ENCODE results near the gene NDUFAB1.
A peak's percentile ranks its signal among the peaks of the same experiment; 100 is the strongest.
"Not testable (repeated sequence)": the region's sequence is repeated elsewhere in the genome, so short reads cannot be mapped to it uniquely, and the experiment has no call there.

Gene NDUFAB1

DNA sequence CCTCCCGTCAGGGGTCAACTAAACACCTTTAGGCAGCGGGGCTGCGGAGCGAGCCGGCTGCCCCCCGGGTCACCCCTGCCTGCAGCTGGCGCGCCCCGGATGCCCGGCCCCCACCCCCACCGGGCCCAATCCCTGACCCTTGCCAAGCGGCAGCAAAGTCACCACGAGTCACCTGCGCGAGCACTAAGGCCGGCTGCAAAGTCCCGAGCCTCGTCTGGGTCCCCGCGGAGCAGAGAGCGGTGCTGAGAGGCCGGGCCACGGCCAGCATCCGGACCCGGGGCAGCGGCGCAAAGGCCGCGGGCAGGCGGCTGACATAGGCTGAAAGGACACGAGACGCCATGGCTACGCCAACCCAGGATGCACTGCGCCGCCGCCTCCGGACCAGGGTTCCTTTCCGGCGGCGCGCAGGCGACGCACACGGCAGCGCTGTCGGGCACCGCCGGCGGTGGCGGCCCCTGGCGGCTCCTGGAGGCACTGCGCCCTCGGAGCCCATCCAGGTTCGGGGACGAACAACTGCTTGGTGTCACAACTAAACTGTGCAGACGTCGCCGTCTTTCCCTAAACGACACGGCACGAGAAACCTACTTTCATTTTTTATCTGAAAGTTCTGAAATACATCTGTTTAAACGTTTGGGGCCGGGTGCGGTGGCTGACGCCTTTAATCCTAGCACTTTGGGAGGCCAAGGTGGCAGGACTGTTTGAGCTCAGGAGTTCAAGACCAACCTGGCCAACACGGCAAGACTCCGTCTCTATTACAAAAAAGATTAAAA lies at the start of gene NDUFAB1:
Gene NDUFAB1 (minus strand): TSS at position 366 of the 770 bp plus-strand sequence. CDS start 26 bp downstream, at position 340.
- DNase-seq = peak; percentile 94

- no peak for DNase-seq
Observed at GRCh38 chr16:23642246-23642774, 46.2 kb upstream of the NDUFAB1 start.

DNA sequence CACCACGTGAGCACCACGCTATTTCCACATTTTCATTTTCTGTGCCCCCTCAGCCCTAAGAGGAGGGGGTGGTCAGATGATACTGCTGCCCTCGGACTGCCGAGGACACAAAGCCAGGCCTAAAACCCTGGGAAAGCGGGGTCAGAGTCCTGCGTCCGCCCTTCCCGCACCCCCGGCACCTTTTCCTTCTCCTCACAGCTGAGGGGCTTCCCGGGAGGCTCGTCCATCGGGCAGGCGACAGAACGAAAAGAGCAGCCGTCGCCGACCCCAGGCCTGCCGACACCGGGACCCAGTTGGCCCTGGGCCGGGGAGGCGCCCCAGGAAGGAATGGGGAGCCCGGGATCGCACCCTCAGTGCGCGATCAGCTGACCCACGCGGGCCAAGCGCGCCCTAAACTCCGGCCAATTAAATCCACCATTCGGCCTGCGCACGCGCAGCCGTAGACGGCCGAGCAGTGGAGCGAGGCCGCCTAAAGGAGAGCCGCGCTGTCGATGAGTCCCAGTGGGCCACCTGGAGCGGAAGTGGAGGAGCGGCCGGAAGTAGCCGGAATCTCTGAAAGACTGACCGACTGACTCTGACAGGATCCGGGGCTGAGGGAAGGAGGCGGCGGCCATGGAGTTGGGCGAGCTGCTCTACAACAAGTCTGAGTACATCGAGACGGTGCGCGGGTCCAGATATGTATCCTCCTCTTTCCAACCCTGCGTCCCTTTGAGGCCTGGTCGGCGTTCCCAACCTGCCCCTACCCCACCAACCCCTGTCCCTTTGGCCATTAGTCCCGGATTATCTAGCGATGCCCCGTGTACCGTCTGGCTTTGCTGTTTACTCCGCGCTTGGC lies 45.0 kb upstream of the NDUFAB1 start, which contains the start of the genes DCTN5 and PALB2:
Gene DCTN5 (plus strand): TSS at position 536 of the 835 bp plus-strand sequence. CDS start 77 bp downstream, at position 613.
Gene PALB2 (minus strand): TSS at position 380 of the 835 bp plus-strand sequence. CDS start 153 bp downstream, at position 227.
- DNase-seq = peak; percentile 93

GRCh38 chr16:23640615-23640930 lies 44.5 kb upstream of the NDUFAB1 start:
- peak; percentile 27 for DNase-seq

GRCh38 chr16:23635958-23636357 lies 39.8 kb upstream of the NDUFAB1 start:
- no peak for DNase-seq

GRCh38 chr16:23634461-23635036 lies 38.4 kb upstream of the NDUFAB1 start:
- DNase-seq = no peak

- DNase-seq = not testable (repeated sequence)
Observed at GRCh38 chr16:23631874-23632273, 35.8 kb upstream of the NDUFAB1 start.

DNA sequence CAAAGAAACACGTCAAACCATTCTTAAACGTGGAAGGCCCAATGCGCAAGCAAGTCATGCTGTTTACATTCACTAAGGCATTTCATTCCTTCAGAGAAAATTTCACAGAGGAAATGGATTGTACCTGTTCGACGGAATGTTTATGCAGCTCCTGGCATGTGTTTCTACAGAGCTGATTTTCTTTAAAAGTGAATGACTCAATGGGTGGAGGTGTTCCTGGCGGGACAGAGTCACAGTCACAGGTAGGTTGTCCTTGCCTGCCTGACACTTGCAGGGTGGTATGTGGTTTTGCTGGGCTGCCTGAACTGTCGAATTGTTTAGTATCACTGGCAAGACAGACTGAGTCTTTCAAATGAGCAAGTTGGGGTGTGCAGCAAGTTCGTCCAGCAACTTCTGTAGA lies 33.4 kb upstream of the NDUFAB1 start:
- no peak for DNase-seq

- DNase-seq = no peak
Observed at GRCh38 chr16:23624092-23624491, 28.0 kb upstream of the NDUFAB1 start.

DNA sequence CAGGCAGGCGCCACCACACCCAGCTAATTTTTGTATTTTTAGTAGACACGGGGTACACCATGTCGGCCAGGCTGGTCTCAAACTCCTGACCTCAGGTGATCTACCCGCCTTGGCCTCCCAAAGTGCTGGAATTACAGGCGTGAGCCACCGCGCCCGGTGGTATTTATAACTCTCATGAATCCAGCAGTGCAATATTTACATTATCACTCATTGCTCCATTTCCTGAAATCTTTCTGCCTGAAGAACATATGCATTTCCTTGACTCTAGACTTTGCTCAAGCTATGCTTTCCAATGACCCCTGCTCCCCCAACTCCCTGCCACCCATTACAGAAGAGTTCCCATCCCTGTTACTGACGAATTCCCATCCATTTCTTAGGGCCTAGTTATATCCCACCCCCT lies 19.7 kb upstream of the NDUFAB1 start:
- DNase-seq = no peak

DNA sequence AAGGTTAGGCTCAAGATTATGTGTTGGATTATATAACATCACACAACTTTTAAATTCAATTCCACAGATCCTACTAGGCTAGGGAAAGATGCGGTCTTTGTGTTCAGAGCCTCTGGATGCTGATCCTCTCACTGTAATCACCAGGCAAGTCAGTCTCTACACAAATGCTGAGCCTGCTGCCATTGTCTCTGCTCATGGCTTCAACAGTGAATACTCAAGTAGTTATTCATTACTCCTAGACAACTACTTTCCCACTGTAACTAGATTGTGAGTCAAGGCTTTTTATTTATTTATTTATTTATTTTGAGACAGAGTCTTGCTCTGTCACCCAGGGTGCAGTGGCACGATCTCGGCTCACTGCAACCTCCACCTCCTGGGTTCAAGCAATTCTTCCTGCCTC lies 15.8 kb upstream of the NDUFAB1 start:
- DNase-seq = no peak

- DNase-seq = not testable (repeated sequence)
Observed at GRCh38 chr16:23610905-23611304, 14.8 kb upstream of the NDUFAB1 start.

DNA sequence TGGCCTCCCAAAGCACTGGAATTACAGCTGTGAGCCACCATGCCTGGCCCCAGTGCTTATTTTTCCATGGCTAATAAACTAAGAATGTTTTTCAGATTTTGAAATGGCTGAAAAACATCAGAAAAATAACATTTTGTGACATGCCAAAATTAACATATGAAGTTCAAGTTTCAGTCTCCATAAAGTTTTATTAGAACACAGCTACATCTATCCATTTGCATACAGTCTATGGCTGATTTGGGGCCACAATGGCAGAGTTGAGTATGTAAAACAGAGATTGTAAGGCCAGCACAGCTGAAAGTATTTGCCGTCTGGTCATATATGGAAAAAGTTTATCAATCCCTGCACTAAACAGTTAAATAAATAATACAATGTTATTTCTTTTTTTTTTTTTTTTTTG lies 13.8 kb upstream of the NDUFAB1 start:
- DNase-seq = no peak

- DNase-seq = no peak
Observed at GRCh38 chr16:23608194-23608593, 12.1 kb upstream of the NDUFAB1 start.

GRCh38 chr16:23607726-23608125 lies 11.6 kb upstream of the NDUFAB1 start:
- DNase-seq = no peak

DNA sequence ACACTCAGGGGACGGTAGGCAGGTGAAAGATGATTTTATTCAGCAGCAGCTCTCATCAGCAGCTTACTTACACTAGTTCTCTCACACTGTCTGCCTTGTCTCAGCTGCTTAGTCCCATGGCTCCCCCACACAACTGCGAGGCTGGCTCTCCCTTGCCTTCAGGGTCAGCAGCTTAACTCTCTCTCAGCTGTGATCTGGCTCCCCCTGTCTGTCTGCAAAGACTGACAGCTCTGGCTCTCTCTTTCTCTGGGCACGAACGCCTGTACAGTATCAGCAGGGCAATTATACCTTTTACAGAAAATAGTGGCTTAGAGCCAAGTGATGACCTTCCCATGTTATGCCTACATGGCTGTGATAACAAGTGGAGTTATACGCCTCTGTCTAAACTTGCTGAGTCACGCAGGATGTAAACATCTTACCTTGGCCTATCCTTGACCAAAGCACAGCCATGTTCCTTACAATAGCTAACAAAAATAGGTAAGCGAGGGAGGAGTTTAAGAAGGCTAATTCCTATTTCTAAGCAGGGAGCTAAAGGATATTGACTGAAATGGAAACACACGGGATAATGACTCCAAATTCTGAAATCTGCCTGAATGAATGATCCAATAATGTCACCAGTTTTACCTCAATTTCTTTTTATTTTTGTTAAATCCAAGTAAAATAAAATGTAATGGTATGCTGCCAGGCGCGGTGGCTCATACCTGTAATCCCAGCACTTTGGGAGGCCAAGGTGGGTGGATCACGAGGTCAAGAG lies 1.1 kb upstream of the NDUFAB1 start:
- DNase-seq = peak; percentile 28

- no peak for DNase-seq
Observed at GRCh38 chr16:23595246-23595950, 718 bp downstream of the NDUFAB1 start.

GRCh38 chr16:23594186-23594585 lies 1.9 kb downstream of the NDUFAB1 start:
- DNase-seq = no peak

- no peak for DNase-seq
Observed at GRCh38 chr16:23590181-23590580, 5.9 kb downstream of the NDUFAB1 start.

GRCh38 chr16:23587726-23588125 lies 8.4 kb downstream of the NDUFAB1 start:
- DNase-seq = no peak

DNA sequence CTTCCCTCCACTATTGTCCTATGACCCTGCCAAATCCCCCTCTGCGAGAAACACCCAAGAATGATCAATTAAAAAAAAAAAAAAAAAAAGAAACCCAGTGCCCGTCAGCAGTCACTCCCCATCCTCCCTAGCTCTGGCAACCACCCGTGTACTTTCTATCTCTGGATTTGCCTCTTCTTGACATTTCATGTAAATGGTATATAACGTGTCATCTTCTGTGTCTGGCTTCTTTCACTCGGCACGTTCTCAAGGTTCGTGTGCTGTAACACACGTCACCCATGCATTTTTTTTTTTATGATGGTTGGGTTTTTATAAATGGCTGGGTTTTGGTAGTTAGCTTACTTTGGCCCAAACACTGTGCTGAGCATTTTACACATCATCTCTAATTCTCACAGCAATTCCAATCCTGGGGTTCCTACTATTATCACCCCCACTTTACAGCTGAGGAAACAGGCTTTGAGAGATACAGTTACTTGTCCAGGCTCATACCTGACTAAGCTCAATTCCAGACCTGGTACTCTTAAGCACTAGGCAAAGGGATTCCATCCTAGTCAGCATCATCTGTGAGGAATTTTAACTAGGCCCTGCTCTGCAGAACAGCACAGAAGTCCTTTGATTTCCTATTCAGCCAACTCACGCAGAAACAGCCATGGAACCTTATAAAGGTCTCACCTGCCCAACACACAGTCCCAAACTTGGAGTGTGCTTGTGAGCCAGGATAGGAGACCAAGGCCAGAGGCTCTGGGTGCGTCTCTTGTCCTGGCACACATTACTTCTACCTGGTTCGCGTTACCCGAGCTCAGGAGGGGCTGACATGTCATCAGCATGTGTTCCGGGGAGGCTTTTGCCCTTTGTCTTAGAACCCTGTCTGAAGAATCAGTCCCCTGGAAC lies 11.7 kb downstream of the NDUFAB1 start:
- DNase-seq = no peak

Measured in activated CD4-positive, alpha-beta T cell treated with anti-CD3 and anti-CD28 coated beads for 48 hours (primary cell).